WERI-Rb-1 (cell line): ENCODE measurements around the gene NLGN1.

ENCODE experiments used
- DNase-seq: peaks from one replicate; pipeline ENCODE4 v3.0.0-alpha.2; 2020
- H3K27ac ChIP-seq: fragments of 250-450 bp; sonication (Bioruptor Pico); 2 replicates; pipeline ENCODE4 v1.5.1; 2020; ENCODE audit warnings: mild to moderate bottlenecking, moderate library complexity
- H3K27me3 ChIP-seq: fragments of 250-450 bp; sonication (Bioruptor Pico); 2 replicates; pipeline ENCODE4 v1.5.1; 2021; ENCODE audit warnings: mild to moderate bottlenecking, low read depth, moderate library complexity; ENCODE audit not compliant: insufficient read depth, severe bottlenecking
- H3K36me3 ChIP-seq: fragments of 250-450 bp; sonication (Bioruptor Pico); 2 replicates; pipeline ENCODE4 v1.5.1; 2020; ENCODE audit warnings: mild to moderate bottlenecking, moderate library complexity
- H3K4me3 ChIP-seq: 2 replicates; pipeline ENCODE4 v1.5.1; 2011; ENCODE audit warnings: low read depth, mild to moderate bottlenecking, control low read depth, low read length
- H3K9me3 ChIP-seq: fragments of 250-450 bp; sonication (Bioruptor Pico); 2 replicates; pipeline ENCODE4 v1.5.1; 2021; ENCODE audit warnings: mild to moderate bottlenecking, moderate library complexity; ENCODE audit not compliant: severe bottlenecking
- TF ChIP-seq, protein P1 (sequence below): IDR thresholded peaks from 2 replicates; pipeline ENCODE4 v1.5.1; 2011; ENCODE audit warnings: low read depth, mild to moderate bottlenecking, control low read depth, inconsistent platforms, low read length

Gene NLGN1

GRCh38 chr3:173823911-173824460 is 426.4 kb downstream of the NLGN1 start:
- no peaks in the 10 kb centered on the region for H3K9me3 ChIP-seq
- no peak overlapping the region for H3K27ac ChIP-seq
- H3K36me3 ChIP-seq = no peaks in the 10 kb centered on the region
- H3K4me3 ChIP-seq = no peak overlapping the region
- H3K27me3 ChIP-seq = no peaks in the 10 kb centered on the region
- no peak for DNase-seq
- TF ChIP-seq, protein P1, sequence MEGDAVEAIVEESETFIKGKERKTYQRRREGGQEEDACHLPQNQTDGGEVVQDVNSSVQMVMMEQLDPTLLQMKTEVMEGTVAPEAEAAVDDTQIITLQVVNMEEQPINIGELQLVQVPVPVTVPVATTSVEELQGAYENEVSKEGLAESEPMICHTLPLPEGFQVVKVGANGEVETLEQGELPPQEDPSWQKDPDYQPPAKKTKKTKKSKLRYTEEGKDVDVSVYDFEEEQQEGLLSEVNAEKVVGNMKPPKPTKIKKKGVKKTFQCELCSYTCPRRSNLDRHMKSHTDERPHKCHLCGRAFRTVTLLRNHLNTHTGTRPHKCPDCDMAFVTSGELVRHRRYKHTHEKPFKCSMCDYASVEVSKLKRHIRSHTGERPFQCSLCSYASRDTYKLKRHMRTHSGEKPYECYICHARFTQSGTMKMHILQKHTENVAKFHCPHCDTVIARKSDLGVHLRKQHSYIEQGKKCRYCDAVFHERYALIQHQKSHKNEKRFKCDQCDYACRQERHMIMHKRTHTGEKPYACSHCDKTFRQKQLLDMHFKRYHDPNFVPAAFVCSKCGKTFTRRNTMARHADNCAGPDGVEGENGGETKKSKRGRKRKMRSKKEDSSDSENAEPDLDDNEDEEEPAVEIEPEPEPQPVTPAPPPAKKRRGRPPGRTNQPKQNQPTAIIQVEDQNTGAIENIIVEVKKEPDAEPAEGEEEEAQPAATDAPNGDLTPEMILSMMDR = no peak

- no peaks in the 10 kb centered on the region for H3K36me3 ChIP-seq
- no peaks in the 10 kb centered on the region for H3K9me3 ChIP-seq
- TF ChIP-seq, protein P1 = no peak
- DNase-seq = no peak
- H3K27me3 ChIP-seq = no peaks in the 10 kb centered on the region
- H3K4me3 ChIP-seq = no peak overlapping the region
- no peak overlapping the region for H3K27ac ChIP-seq
Measured at GRCh38 chr3:173825730-173826129, 428.2 kb downstream of the NLGN1 start.

DNA sequence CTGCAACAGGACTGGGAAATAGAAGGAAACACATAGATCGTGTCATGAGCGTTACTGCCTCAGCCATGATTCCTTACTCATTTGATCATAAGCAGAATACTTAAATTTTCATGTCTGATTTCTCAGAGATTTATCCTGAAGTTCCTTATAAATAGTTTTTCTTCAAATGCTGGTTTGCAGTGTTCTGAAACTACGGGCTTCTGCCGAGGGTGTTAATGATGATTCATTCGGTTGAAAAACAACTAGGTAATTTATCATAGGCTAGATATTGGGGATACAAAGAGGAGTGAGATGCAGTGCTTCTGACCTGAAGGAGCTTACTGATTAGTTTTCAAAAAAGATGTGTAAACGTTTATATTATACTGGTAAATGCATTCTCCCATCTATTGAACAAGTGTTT is 428.9 kb downstream of the NLGN1 start:
- TF ChIP-seq, protein P1 = no peak

DNA sequence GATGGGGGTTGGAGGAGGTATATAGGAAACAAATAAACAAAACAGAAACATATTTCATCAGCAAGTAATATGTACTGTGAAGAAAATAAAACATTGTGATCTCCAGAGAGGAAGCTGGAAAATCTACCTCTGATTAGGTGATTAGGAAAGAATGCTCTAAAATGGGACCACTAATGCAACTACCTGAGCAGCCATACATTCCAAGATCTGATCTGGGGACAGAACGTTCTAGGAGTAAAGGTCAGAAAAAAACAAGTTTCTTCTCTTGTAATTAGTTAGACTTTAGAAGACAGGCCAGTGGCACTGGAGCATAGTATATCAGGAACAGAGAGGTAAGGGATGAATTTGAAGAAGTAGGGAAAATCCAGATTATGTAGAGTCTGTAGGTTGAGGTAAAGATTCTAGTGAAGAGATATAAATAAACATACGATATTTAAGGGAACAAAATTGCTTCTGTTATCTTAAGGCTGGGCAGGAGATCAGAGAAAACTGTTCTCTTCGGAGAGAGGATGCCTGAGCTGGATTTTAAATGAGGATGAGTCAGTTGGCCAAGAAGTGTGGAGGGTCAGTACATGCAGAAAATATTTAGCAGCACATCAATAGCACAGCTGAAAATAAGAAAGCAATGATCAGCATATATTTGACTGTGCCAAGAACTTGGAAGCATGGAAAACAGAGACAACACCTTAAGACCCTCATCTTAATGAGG is 429.5 kb downstream of the NLGN1 start:
- Histone ChIP-seq H3K27me3 (no peaks in the 10 kb centered on the region), H3K9me3 (no peaks in the 10 kb centered on the region), H3K36me3 (no peaks in the 10 kb centered on the region), H3K27ac (no peak overlapping the region), H3K4me3 (no peak overlapping the region)
- TF ChIP-seq, protein P1 = no peak
- DNase-seq = no peak

More for the DNA sequence above, 428.9 kb downstream of the NLGN1 start:
- H3K27ac ChIP-seq = no peak overlapping the region
- no peak for DNase-seq
- H3K27me3 ChIP-seq = no peaks in the 10 kb centered on the region
- no peaks in the 10 kb centered on the region for H3K9me3 ChIP-seq
- H3K36me3 ChIP-seq = no peaks in the 10 kb centered on the region
- H3K4me3 ChIP-seq = no peak overlapping the region

DNA sequence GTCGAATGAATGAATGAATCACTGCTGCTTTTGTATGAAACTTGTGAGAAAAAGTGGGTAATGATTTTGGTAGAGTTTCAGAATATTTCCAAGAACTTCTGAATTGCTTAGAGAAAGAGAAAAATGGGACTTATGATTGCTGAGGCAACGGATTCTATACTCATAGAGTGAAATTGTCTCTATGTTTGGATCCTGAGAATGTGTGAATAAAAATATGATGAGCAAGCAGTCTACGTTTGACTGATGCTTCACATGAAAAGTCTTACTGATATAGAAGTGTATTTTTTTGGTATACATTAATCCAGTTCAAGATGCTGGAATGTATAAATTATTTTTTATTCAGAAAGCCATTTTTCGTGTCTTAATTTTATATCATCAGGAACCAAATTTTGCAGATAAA is 441.1 kb downstream of the NLGN1 start:
- H3K27ac ChIP-seq = no peak overlapping the region
- H3K36me3 ChIP-seq = no peaks in the 10 kb centered on the region
- DNase-seq = no peak
- H3K27me3 ChIP-seq = no peaks in the 10 kb centered on the region
- TF ChIP-seq, protein P1 = no peak
- no peaks in the 10 kb centered on the region for H3K9me3 ChIP-seq
- H3K4me3 ChIP-seq = no peak overlapping the region
